GM12878 (cell line): Measurements from ENCODE around the gene NID1. TPM values are rescaled to one million over a fixed set of nuclear protein-coding genes. Genes with fewer than 3 reads are reported as not detected.
A peak's percentile ranks its signal among the peaks of the same experiment; 100 is the strongest.
"Not testable (repeated sequence)": the region's sequence is repeated elsewhere in the genome, so short reads cannot be mapped to it uniquely, and the experiment has no call there.

Experiments
- ATAC-seq: fragments of 200-7000 bp; cut with Tn5 transposase; 3 replicates; pipeline ENCODE4 v1.9.1; 2020; ENCODE audit warnings: mild to moderate bottlenecking, moderate library complexity
- BruUV-seq: library from RNA; stranded (reverse); fragments of 400-500 nt; replicated peaks from 2 replicates; lab custom pipeline; 2021; lab: Mats Ljungman, UMichigan
- CTCF ChIA-PET: fragments of 300-600 bp; sonication (Branson Sonifier 250); formaldehyde crosslinking; extraction: SDS; loops from one replicate; lab custom pipeline; 2021; ENCODE audit warnings: inconsistent platforms; lab: Yijun Ruan, JAX
- POLR2A ChIA-PET: fragments of 350-600 bp; formaldehyde crosslinking; extraction: SDS; loops from one replicate; lab custom pipeline; 2021; ENCODE audit warnings: inconsistent platforms; lab: Charles Lee
- RAD21 ChIA-PET: fragments of 300-600 bp; sonication (Branson Sonifier 250); formaldehyde crosslinking; loops from one replicate; lab custom pipeline; 2023; ENCODE audit warnings: antibody characterized with exemption; ENCODE audit not compliant: unreplicated experiment; lab: Charles Lee
- SMC1A ChIA-PET: fragments of 300-600 bp; sonication (Branson Sonifier 250); formaldehyde crosslinking; loops from one replicate; lab custom pipeline; 2023; ENCODE audit not compliant: unreplicated experiment, uncharacterized antibody; lab: Charles Lee
- DNase-seq: peaks from one replicate; pipeline ENCODE4 v3.0.0-alpha.2; 2011; ENCODE audit warnings: low read depth, low spot score
- FAIRE-seq: peaks from 3 replicates; lab custom pipeline; 2011; peaks lifted over from hg19 to GRCh38; lab: Jason Lieb, UNC
- H2AFZ ChIP-seq: 2 replicates; pipeline ENCODE4 v1.6.0; 2011; ENCODE audit warnings: low read depth, low read length, control low read depth; ENCODE audit not compliant: control insufficient read depth
- H3K27ac ChIP-seq: 2 replicates; pipeline ENCODE4 v1.5.1; 2011; ENCODE audit warnings: control low read depth; ENCODE audit not compliant: control insufficient read depth, insufficient read depth
- H3K27me3 ChIP-seq, 2 experiments: replicated peaks in 1 of 2; 2 replicates each; pipeline versions ENCODE4 v1.6.0 to v1.6.1; 2011; ENCODE audit warnings: low read length in 1 of 2; ENCODE audit not compliant: control insufficient read depth in 2 of 2, insufficient read depth in 2 of 2
- H3K36me3 ChIP-seq, 2 experiments: 2 replicates each; pipeline ENCODE4 v1.5.1; 2011; ENCODE audit warnings: low read length in 1 of 2; ENCODE audit not compliant: control insufficient read depth in 2 of 2, insufficient read depth in 2 of 2
- H3K4me1 ChIP-seq: 2 replicates; pipeline ENCODE4 v1.6.1; 2011; ENCODE audit warnings: mild to moderate bottlenecking, low read length, moderate library complexity, mixed read lengths; ENCODE audit not compliant: control insufficient read depth, insufficient read depth
- H3K4me2 ChIP-seq: 2 replicates; pipeline ENCODE4 v1.6.0; 2011; ENCODE audit warnings: control low read depth; ENCODE audit not compliant: control insufficient read depth, insufficient read depth
- H3K4me3 ChIP-seq: fragments of 200-600 bp; sonication (generic); 2 replicates; pipeline ENCODE4 v1.5.1; 2016
- H3K79me2 ChIP-seq: 2 replicates; pipeline ENCODE4 v1.6.0; 2011; ENCODE audit warnings: low read length; ENCODE audit not compliant: control insufficient read depth, insufficient read depth
- H3K9ac ChIP-seq: 2 replicates; pipeline ENCODE4 v1.8.0; 2011; ENCODE audit warnings: low read length, control low read depth, mixed read lengths; ENCODE audit not compliant: control insufficient read depth, insufficient read depth
- H3K9me3 ChIP-seq: replicated peaks from 3 replicates; pipeline ENCODE4 v1.5.1; 2011; ENCODE audit warnings: mild to moderate bottlenecking, low read length; ENCODE audit not compliant: control insufficient read depth, insufficient read depth
- H4K20me1 ChIP-seq: 2 replicates; pipeline ENCODE4 v1.6.0; 2011; ENCODE audit not compliant: control insufficient read depth, insufficient read depth
- BCL11A ChIP-seq: IDR thresholded peaks from 2 replicates; pipeline ENCODE4 v1.6.1; 2011; ENCODE audit warnings: low read depth, low read length
- CHD4 ChIP-seq: fragments of 200-600 bp; sonication (generic); IDR thresholded peaks from 2 replicates; pipeline ENCODE4 v1.6.1; 2016; ENCODE audit warnings: mild to moderate bottlenecking
- KLF5 ChIP-seq: fragments of 450-650 bp; IDR thresholded peaks from 2 replicates; pipeline ENCODE4 v1.6.1; 2014; ENCODE audit warnings: mild to moderate bottlenecking; ENCODE audit not compliant: partially characterized antibody
- MLLT1 ChIP-seq: fragments of 450-650 bp; IDR thresholded peaks from 2 replicates; pipeline ENCODE4 v1.6.1; 2016; ENCODE audit warnings: mild to moderate bottlenecking
- NBN ChIP-seq: fragments of 450-650 bp; IDR thresholded peaks from 2 replicates; pipeline ENCODE4 v1.6.1; 2016
- NFIC ChIP-seq: IDR thresholded peaks from 2 replicates; pipeline ENCODE4 v1.6.1; 2012; ENCODE audit warnings: low read depth, mild to moderate bottlenecking, inconsistent platforms, low read length, moderate library complexity
- NFYB ChIP-seq: IDR thresholded peaks from 2 replicates; pipeline ENCODE4 v1.6.1; 2011; ENCODE audit warnings: low read depth, mild to moderate bottlenecking, low read length, improper control_type of control experiment, moderate library complexity; ENCODE audit not compliant: insufficient read depth
- RUNX3 ChIP-seq: IDR thresholded peaks from 2 replicates; pipeline ENCODE4 v1.6.1; 2012; ENCODE audit warnings: low read length, inconsistent platforms
- WGBS: methylation state at CpG from one replicate; pipeline ENCODE4 v1.1.6; 2016; ENCODE audit warnings: low lambda C conversion rate; ENCODE audit not compliant: insufficient replicate concordance, insufficient coverage; ENCODE audit errors: missing lambda C conversion rate; 5-methylcytosine and 5-hydroxymethylcytosine counted together
- in situ Hi-C: fragments of 300-500 bp; cut with MboI; formaldehyde crosslinking; loops from 9 replicates; pipeline ENCODE4 v1.14.3; 2018; ENCODE audit warnings: mixed read lengths
- intact Hi-C: fragments of 100-400 bp; cut with micrococcal nuclease; formaldehyde crosslinking; loops from one replicate; pipeline ENCODE4 v1.14.2; 2022; ENCODE audit not compliant: unreplicated experiment
- polyA plus RNA-seq, 11 experiments: library from polyadenylated mRNA; depleted of rRNA in 4 of 11; unstranded in 6 of 11; stranded (reverse) in 5 of 11; fragments of >200 nt; fragmentation: Nextera tagmentation in 4 of 11; fragmentation: Illumina TruSeq in 1 of 11; extraction: Ambion mirVana in 4 of 11; extraction: Trizol in 1 of 11; gene quantifications; 1 replicate in 1 of 11; 2 replicates in 10 of 11; pipeline versions ENCODE4 v1.2.1 to v1.2.3, GENCODE V29; 2011 to 2016; ENCODE audit warnings: inconsistent platforms in 2 of 11, missing spikeins in 2 of 11, low read depth in 1 of 11
- total RNA-seq, 4 experiments: library from RNA; depleted of rRNA in 3 of 4; stranded (reverse); fragments of >200 nt in 3 of 4; fragmentation: Illumina TruSeq in 1 of 4; extraction: Trizol in 1 of 4; gene quantifications; 2 replicates each; pipeline versions ENCODE4 v1.2.1 to v1.2.3, GENCODE V29; 2013 to 2021

Gene NID1
- total and polyA plus RNA-seq, 10 of the 15 experiments (the other 5 are each of a cell fraction or from before 2014, with no cell fraction given) = 4.2 to 25.7 (median 11.3) TPM

GRCh38 chr1:236007781-236008180 is 57.1 kb downstream of the NID1 start (continued):
- TF ChIP-seq KLF5 (no peak), BCL11A (no peak; the same call in 1 of the 2 replicates), RUNX3 (peak; percentile 73), CHD4 (no peak), NFYB (no peak), NBN (no peak)

- H2AFZ ChIP-seq, H3K9me3 ChIP-seq, in situ Hi-C loops, BruUV-seq, CTCF ChIA-PET, H4K20me1 ChIP-seq, H3K79me2 ChIP-seq, ATAC-seq, intact Hi-C loops, H3K27ac ChIP-seq, FAIRE-seq, H3K9ac ChIP-seq, H3K36me3 ChIP-seq, POLR2A ChIA-PET, DNase-seq, H3K4me3 ChIP-seq, H3K4me2 ChIP-seq, H3K27me3 ChIP-seq: not testable (repeated sequence)
- H3K4me1 ChIP-seq = peaks cover 35% of the 10 kb centered on the region
- ChIA-PET RAD21 (interaction anchor here (0.7 to 4.9 kb wide), 3 partner anchors 8 to 50 kb away, joined by 3 to 28 read pairs (median 5); no protein-coding TSS in a partner anchor), SMC1A (interaction anchor here (1.4 to 6.1 kb wide), 3 partner anchors 31 to 64 kb away, joined by 4 to 48 read pairs (median 4); no protein-coding TSS in a partner anchor)
- 79% methylated on average over 9 of the region's 9 CpGs for WGBS
These were observed 61.8 kb downstream of the NID1 start for GRCh38 chr1:236003058-236003457.

GRCh38 chr1:236002572-236002971 is 62.3 kb downstream of the NID1 start:
- no peaks in the 10 kb centered on the region; the same call in 2 of the 3 replicates for H3K9me3 ChIP-seq
- H3K27me3 ChIP-seq = no peaks in the 10 kb centered on the region
- ChIA-PET CTCF (no interaction called here), SMC1A (interaction anchor here (1.8 to 6.1 kb wide), 2 partner anchors 30 to 51 kb away, joined by 4 to 48 read pairs; no protein-coding TSS in a partner anchor), RAD21 (interaction anchor here (4.9 kb wide), 1 partner anchor 30 kb away, joined by 28 read pairs; no protein-coding TSS in a partner anchor), POLR2A (interaction anchor here (1.3 to 4.1 kb wide), 2 partner anchors 48 to 63 kb away, joined by 3 to 22 read pairs; partner anchors contain the start of gene NID1)
- 86% methylated on average over 11 of the region's 11 CpGs for WGBS
- peaks cover 40% of the 10 kb centered on the region for H3K4me1 ChIP-seq
- FAIRE-seq (no peak), DNase-seq (no peak), ATAC-seq (no peak)
- no peak overlapping the region for H3K27ac ChIP-seq
- intact Hi-C loops (no loop called here), in situ Hi-C loops (no loop called here)
- H3K4me3 ChIP-seq = no peak overlapping the region
- H2AFZ ChIP-seq = no peak overlapping the region
- no peak overlapping the region for H3K9ac ChIP-seq
- no peaks in the 10 kb centered on the region; the same call in 1 of the 2 replicates for H3K79me2 ChIP-seq
- H3K4me2 ChIP-seq = no peak overlapping the region
- no peaks in the 10 kb centered on the region for H3K36me3 ChIP-seq
- no TSS peak for BruUV-seq
- no peak for TF ChIP-seq NFIC
- 0 out of 2 replicates have a peak, but pooled peaks have one; percentile 43 for TF ChIP-seq MLLT1
- H4K20me1 ChIP-seq = no peaks in the 10 kb centered on the region
